Activated CD8-positive, alpha-beta memory T cell treated with anti-CD3 and anti-CD28 coated beads for 48 hours (primary cell): Measurements from ENCODE around the gene APH1A.
A peak's percentile ranks its signal among the peaks of the same experiment; 100 is the strongest.
"Not testable (repeated sequence)": the region's sequence is repeated elsewhere in the genome, so short reads cannot be mapped to it uniquely, and the experiment has no call there.

Experiments
- DNase-seq, 3 experiments: peaks; one replicate each; pipeline ENCODE4 v3.0.0-alpha.2; 2020; ENCODE audit warnings: low read depth in 2 of 3, low spot score in 2 of 3

Gene APH1A

GRCh38 chr1:150268705-150269403 lies at the start of gene APH1A:
TSS of gene APH1A (minus strand) at chr1:150269016. CDS start at chr1:150268810, 206 bp downstream.
- DNase-seq, result peak; percentile 71 to 88 (median 85)

DNA sequence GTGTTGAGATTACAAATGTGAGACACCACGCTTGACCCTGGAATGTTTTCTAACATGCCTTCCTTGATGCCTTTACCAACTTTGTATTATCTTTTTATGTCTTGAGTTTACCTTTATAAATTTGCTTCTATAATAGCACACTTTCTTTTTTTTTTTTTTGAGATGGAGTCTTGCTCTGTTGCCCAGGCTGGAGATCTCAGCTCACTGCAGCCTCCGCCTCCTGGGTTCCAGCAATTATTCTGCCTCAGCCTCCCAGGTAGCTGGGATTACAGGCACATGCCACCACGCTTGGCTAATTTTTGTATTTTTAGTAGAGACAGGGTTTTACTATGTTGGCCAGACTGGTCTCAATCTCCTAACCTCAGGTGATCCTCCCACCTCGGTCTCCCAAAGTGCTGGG lies 45.9 kb upstream of the APH1A start:
- not testable (repeated sequence) for DNase-seq

DNA sequence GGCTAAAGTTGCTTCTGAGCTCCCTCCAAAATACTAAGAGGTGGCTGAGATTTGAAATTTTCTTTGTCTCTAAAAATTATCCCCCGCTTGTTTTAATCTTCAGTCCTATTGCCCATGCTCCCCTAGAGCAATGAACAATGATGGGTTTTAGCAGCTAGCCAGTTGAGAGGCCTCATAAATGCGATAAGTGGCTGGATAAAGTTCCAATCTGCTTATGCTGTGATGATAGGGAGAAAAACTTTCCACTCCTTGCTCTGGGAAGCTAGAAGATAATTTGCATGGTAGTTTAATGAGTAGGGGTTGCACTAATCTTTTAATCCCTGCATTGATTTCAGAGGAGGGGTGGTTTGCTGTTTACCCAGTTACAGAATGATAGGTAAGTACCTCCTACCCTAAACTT lies 42.9 kb upstream of the APH1A start:
- DNase-seq, result no peak

GRCh38 chr1:150309758-150310508 lies 41.1 kb upstream of the APH1A start:
- DNase-seq, result no peak

- not testable (repeated sequence) for DNase-seq
These were observed 39.8 kb upstream of the APH1A start for GRCh38 chr1:150308585-150308984.

DNA sequence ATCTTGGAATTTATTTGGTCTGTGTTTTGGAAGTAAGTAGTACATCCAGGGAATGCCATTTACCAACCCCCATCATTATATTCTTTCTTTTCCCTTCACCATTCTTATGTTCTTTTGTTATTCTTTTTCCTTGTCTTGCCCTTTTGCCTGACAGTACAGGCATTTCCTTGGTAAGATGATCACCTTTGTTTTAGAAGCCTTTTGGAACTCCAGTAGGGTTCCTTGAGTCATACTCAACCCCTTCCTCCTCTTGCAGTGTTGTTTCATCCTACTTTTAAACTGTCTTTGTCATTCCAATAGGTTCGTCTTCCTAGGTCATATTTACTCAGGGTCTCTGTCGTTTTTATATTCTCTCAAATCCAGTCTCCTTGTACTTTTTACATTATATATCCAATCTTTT lies 34.1 kb upstream of the APH1A start:
- DNase-seq, result no peak

DNA sequence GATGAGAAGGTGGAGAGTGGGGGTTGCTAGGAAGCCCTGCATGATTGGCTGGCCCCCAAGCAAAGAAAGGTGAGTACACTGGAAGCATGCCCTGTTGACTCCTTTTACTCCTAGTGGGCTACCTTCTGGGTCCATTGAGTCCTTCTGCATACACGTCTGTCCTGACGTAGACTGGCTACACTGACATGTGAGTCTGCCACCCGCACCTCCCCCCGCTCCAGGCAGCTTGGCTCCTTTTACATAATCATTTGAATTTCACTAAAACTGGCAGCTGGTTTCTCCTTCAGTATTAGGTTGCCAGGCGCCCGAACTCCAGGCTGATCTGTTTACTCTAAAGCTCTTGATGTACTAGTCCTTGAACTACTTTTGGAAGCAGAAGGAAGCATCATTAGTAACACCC lies 33.5 kb upstream of the APH1A start:
- no peak for DNase-seq

GRCh38 chr1:150299716-150300115 lies 30.9 kb upstream of the APH1A start:
- no peak for DNase-seq

DNA sequence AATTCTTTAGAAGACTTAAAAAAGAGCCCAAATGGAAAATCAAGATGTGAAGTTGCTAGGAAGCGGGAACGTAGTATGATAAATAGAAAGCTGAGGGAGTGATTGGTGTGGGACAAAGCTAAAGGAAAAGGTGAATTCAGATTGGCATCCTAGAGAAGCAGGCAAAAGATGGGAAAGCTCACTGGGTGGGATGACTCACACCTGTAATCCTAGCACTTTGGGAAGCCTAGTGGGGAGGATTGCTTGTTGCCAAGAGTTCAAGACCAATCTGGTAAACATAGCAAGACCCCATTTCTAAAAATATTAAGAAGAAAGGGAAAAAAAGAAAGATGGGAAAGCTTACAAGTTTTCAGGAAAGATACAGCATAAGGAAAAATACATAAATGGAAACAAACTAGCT lies 26.7 kb upstream of the APH1A start:
- DNase-seq, result no peak

DNA sequence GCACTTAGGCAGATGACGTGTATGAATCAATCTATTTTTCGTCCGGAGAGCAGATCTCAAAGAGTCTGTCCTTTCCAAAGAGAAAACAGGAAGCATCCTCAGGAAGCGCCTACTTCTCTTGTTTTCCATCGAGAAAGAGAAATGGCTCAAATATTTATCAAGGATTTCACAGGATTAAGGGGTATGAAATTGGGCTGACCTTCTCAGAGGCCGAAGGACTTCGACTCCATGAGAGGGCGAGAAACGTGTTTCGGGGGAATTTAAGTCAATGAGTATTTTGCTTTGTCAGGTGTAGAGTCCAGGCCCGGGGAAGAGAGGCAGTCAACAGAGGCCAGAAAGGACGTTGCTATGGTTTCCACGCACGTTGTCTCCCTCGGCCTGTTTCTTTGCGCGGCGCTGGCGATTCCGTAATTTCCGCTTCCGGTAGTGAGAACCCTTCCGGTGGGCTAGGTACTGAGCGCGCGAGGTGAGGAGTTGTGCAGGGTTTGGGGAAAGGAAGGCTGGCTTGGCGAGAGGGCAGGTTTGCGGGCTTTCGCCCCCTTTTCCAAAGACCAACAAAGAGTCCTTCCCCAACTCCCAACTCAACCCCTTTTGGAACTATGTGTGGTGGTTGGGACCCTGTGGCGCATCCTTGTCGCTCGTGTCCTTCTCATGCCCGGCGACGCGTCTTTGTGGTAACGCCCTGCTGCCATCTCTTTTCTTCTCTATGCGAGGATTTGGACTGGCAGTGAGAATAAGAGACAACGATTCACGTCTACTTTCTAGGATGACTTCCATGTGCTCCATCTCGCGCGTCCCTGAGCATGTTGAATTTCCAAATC lies 24.8 kb upstream of the APH1A start, which contains the start of gene MRPS21:
MRPS21 (plus strand) TSS at position 429 of the 821 bp plus-strand sequence. CDS start 506 bp downstream, outside the sequence.
- peak; percentile 70 to 76 (median 72) for DNase-seq

- DNase-seq, result no peak
These were observed 20.0 kb upstream of the APH1A start for GRCh38 chr1:150288822-150289221.

DNA sequence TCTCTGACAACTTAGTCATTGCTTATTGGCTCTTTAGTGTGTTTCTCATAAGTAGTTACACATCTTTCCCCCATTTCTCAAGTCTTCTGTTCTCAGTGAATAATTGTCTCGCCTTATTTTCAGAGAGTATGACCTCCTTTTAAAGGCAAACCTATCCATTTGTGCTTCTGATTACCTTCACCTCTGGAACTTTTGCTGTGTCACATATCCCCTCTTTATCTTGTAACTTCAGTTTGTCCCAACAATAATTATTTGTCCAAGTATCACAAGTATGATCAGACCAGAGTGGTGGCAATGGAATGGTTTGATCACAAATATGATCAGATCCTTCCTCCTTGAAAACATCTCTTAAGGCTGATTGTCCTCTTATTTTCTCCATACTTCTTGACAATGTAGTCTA lies 19.6 kb upstream of the APH1A start:
- DNase-seq, result no peak

DNA sequence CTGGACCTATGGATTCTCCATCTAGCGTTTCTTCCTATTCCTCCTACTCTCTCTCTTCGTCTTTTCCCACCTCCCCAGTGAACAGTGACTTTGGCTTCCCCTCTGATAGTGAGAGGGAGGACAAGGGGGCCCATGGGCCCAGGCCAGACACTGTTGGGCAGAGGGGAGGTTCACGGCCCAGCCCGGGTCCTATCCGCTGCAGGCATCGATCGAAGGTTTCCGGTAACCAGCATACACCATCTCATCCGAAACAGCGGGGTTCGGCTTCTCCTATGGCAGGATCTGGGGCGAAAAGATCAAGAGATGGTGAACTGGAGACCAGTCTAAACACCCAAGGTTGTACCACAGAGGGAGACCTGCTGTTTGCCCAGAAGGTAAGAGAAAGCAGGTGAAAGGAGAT lies 14.4 kb upstream of the APH1A start:
- DNase-seq, result no peak

GRCh38 chr1:150282558-150282958 lies 13.7 kb upstream of the APH1A start:
- no peak for DNase-seq

GRCh38 chr1:150281758-150282557 lies 13.1 kb upstream of the APH1A start, which contains the start of gene CIART:
TSS of gene CIART (plus strand) at chr1:150282554. CDS start at chr1:150283268, 714 bp downstream.
- DNase-seq, result peak in 2 of 3 experiments; percentile 25 to 53

DNA sequence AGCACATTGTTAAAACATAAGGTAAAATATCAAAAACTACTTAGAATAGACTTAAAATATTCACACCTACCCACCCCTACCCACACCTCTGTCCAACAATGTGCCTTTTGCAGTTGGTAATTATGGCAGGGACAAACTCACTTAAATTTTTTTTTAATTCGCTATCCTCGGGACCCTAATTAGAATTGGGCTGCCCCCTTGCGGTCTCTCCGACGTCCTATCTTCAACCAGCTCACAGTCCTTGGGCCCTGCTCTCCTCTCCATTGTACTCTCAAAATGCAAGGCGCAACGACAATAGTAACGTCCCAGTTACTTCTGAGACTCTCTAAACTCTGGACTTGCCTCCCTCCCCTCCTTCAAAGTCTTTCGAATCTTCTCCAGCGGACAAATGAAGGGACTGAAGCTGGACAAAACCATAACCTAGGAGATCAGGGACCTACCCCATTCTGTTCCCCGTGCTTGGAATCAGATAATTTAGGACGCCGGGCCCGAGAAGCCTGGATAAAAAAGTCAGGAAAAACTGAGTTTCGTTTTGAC lies 12.5 kb upstream of the APH1A start:
- no peak for DNase-seq

DNA sequence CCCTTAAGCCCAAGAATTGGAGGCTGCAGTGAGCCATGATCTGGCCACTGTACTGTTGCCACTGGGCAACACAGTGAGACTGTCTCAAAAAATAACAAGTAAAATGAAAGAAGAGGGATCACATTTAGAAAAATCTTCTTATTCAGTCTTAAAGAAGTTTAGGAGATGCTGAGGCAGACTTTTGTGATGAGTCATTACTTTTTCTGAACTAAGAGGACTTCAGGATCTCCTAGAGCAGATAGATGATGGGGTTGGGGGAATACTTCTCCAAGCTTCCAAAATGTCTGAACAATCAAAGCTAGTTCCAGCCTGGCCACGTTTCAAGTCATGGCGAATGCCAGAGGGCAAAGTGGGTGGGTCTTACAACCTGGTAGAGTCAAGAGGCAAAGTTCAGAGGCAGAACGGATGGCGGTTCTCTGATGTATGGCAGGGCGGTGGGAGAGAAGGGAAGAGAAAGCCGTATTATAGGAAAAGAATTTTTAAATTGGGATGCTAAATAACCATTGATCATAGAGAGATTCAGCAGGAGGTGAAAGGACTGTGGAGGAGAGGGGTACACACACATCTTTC lies 11.4 kb upstream of the APH1A start:
- DNase-seq, result no peak

GRCh38 chr1:150273311-150273710 lies 4.5 kb upstream of the APH1A start:
- no peak for DNase-seq

GRCh38 chr1:150271291-150271959 lies 2.6 kb upstream of the APH1A start:
- no peak for DNase-seq
